Endothelial cell of umbilical vein (primary cell): ENCODE results near the gene MSI1.

Experiments used
- CTCF ChIP-seq, 2 donors: IDR thresholded peaks; 1 replicate in 1 of 2; 2 replicates in 1 of 2; pipeline ENCODE4 v1.5.1; 2011; ENCODE audit warnings: low read length in 2 of 2, mild to moderate bottlenecking in 2 of 2, moderate library complexity in 2 of 2, control low read depth in 1 of 2, inconsistent platforms in 1 of 2, low read depth in 1 of 2; ENCODE audit not compliant: insufficient read depth in 1 of 2; ENCODE audit errors: extremely low read depth in 1 of 2
- EZH2 ChIP-seq: IDR thresholded peaks from 2 replicates; pipeline ENCODE4 v1.6.1; 2012; ENCODE audit warnings: borderline replicate concordance, low read depth, mild to moderate bottlenecking, moderate library complexity, low read length, inconsistent platforms; ENCODE audit not compliant: severe bottlenecking
- JUN ChIP-seq: IDR thresholded peaks from 2 replicates; pipeline ENCODE4 v1.6.1; 2011; ENCODE audit warnings: borderline replicate concordance, low read depth; ENCODE audit not compliant: insufficient read length, insufficient read depth
- MAX ChIP-seq: IDR thresholded peaks from 2 replicates; pipeline ENCODE4 v1.6.1; 2011; ENCODE audit not compliant: insufficient read depth, insufficient read length
- MYC ChIP-seq: IDR thresholded peaks from one replicate; pipeline ENCODE4 v1.6.1; 2011; ENCODE audit warnings: mild to moderate bottlenecking, low read depth, low read length
- POLR2A ChIP-seq: IDR thresholded peaks from 2 replicates; pipeline ENCODE4 v1.6.1; 2012; ENCODE audit warnings: low read depth, mild to moderate bottlenecking, control low read depth, low read length
- POLR2AphosphoS5 ChIP-seq: IDR thresholded peaks from 2 replicates; pipeline ENCODE4 v1.6.1; 2012; ENCODE audit warnings: low read depth, mild to moderate bottlenecking, control low read depth, low read length, moderate library complexity; ENCODE audit not compliant: insufficient read depth

GRCh38 chr12:120324841-120325417, 44.0 kb downstream of the MSI1 start:
- no peak for TF ChIP-seq POLR2AphosphoS5
- TF ChIP-seq CTCF (IDR thresholded peaks at IDR 0.05; ENCODE audit: extremely low read depth in 1 of 2, insufficient read depth in 1 of 2, low read depth in 1 of 2, low read length in 2 of 2) = no peak
- TF ChIP-seq POLR2A = no peak
- TF ChIP-seq EZH2 = no peak
- TF ChIP-seq MYC = no peak
- TF ChIP-seq MAX = no peak
- no peak for TF ChIP-seq JUN
